Keratinocyte (primary cell): ENCODE measurements around the gene COL25A1.

Experiments
- EZH2 ChIP-seq: IDR thresholded peaks from one replicate; pipeline ENCODE4 v1.6.1; 2012; ENCODE audit warnings: inconsistent platforms, mild to moderate bottlenecking, low read length, moderate library complexity
- TF ChIP-seq, protein P1 (sequence below), 3 experiments: IDR thresholded peaks in 1 of 3; conservative IDR thresholded peaks in 1 of 3; optimal IDR thresholded peaks in 1 of 3; 2 replicates in 2 of 3; 3 replicates in 1 of 3; pipeline versions ENCODE3 to v1.5.1; 2011; ENCODE audit warnings: low read length in 3 of 3, mild to moderate bottlenecking in 3 of 3, moderate library complexity in 2 of 3, control low read depth in 1 of 3, inconsistent platforms in 1 of 3; ENCODE audit not compliant: insufficient read depth in 2 of 3; ENCODE audit errors: extremely low read depth in 1 of 3

DNA sequence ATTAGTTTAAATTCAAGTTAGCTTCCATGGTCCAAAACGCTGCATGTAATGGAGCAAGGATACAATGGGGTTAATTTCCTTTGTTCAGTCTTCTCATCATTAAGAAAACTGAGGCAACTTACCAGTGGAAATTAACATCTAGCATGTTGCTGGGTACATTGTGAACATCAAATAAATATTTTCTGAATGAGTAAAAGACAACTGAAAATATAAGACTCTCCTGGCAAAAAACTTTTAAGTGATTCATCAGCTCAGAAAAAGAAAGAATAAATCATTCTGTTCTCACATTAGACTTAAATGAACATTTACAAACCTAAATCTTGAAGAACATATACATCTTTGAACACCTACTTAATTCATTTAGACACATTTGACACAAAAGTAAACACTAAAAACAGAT lies 401.2 kb downstream of the COL25A1 start:
- no peak for TF ChIP-seq EZH2
- TF ChIP-seq, protein P1, sequence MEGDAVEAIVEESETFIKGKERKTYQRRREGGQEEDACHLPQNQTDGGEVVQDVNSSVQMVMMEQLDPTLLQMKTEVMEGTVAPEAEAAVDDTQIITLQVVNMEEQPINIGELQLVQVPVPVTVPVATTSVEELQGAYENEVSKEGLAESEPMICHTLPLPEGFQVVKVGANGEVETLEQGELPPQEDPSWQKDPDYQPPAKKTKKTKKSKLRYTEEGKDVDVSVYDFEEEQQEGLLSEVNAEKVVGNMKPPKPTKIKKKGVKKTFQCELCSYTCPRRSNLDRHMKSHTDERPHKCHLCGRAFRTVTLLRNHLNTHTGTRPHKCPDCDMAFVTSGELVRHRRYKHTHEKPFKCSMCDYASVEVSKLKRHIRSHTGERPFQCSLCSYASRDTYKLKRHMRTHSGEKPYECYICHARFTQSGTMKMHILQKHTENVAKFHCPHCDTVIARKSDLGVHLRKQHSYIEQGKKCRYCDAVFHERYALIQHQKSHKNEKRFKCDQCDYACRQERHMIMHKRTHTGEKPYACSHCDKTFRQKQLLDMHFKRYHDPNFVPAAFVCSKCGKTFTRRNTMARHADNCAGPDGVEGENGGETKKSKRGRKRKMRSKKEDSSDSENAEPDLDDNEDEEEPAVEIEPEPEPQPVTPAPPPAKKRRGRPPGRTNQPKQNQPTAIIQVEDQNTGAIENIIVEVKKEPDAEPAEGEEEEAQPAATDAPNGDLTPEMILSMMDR (optimal IDR thresholded peaks at IDR 0.05 in 1 of 3, IDR thresholded peaks at IDR 0.05 in 1 of 3, conservative IDR thresholded peaks at IDR 0.05 in 1 of 3; ENCODE audit: extremely low read depth in 1 of 3, insufficient read depth in 2 of 3, low read length in 3 of 3): no peak
